H1 (cell line): ENCODE data around the gene SLC35B4. TPM values are rescaled to one million over a fixed set of nuclear protein-coding genes. Genes with fewer than 3 reads are reported as not detected.

Experiments
- CHD1 ChIP-seq: IDR thresholded peaks from 2 replicates; pipeline ENCODE4 v1.6.1; 2012; ENCODE audit warnings: low read depth, low read length, improper control_type of control experiment
- E2F6 ChIP-seq: IDR thresholded peaks from 2 replicates; pipeline ENCODE4 v1.6.1; 2012; ENCODE audit warnings: inconsistent platforms
- NANOG ChIP-seq: IDR thresholded peaks from 2 replicates; pipeline ENCODE4 v1.6.1; 2011; ENCODE audit warnings: low read length, low read depth, mild to moderate bottlenecking, inconsistent platforms; ENCODE audit not compliant: insufficient read depth, poor library complexity, severe bottlenecking
- PHF8 ChIP-seq: fragments of 200-600 bp; sonication (generic); conservative IDR thresholded peaks from 2 replicates; pipeline ENCODE4 v1.7.1; 2012; ENCODE audit warnings: low read depth, mild to moderate bottlenecking, inconsistent platforms, low read length, moderate library complexity
- POLR2A ChIP-seq, 2 experiments: IDR thresholded peaks; 1 replicate in 1 of 2; 2 replicates in 1 of 2; pipeline ENCODE4 v1.6.1; 2011; ENCODE audit warnings: low read depth in 2 of 2, low read length in 2 of 2, mild to moderate bottlenecking in 2 of 2; ENCODE audit errors: control extremely low read depth in 1 of 2
- SRF ChIP-seq: IDR thresholded peaks from 2 replicates; pipeline ENCODE4 v1.6.1; 2011; ENCODE audit warnings: mild to moderate bottlenecking, low read depth, low read length, moderate library complexity
- YY1 ChIP-seq: IDR thresholded peaks from 2 replicates; pipeline ENCODE4 v1.6.1; 2011; ENCODE audit warnings: low read depth, mild to moderate bottlenecking, low read length
- polyA plus RNA-seq, 7 experiments: library from polyadenylated mRNA; depleted of rRNA in 3 of 7; stranded (reverse) in 5 of 7; unstranded in 2 of 7; fragments of >200 nt in 5 of 7; fragments of 200-250 nt in 2 of 7; gene quantifications; 1 replicate in 5 of 7; 2 replicates in 1 of 7; 4 replicates in 1 of 7; pipeline versions ENCODE4 v1.2.1 to v1.2.3, GENCODE V29; 2011 to 2013; ENCODE audit warnings: missing spikeins in 2 of 7, mixed read lengths in 2 of 7
- total RNA-seq: library from RNA; stranded (reverse); fragmentation: NEBNext Ultra II Directional; extraction: Animal tissue kit (Norgen Biotek cat#: 25700); gene quantifications from 2 replicates; pipeline ENCODE4 v1.2.1, GENCODE V29; 2021
- TF ChIP-seq, protein P1 (sequence below): IDR thresholded peaks from 2 replicates; pipeline ENCODE4 v1.6.1; 2012; ENCODE audit warnings: inconsistent platforms

SLC35B4 gene
- total and polyA plus RNA-seq, 2 of the 8 experiments (the other 6 are each of a cell fraction or from before 2014, with no cell fraction given), result 28.9 to 34.6 TPM

DNA sequence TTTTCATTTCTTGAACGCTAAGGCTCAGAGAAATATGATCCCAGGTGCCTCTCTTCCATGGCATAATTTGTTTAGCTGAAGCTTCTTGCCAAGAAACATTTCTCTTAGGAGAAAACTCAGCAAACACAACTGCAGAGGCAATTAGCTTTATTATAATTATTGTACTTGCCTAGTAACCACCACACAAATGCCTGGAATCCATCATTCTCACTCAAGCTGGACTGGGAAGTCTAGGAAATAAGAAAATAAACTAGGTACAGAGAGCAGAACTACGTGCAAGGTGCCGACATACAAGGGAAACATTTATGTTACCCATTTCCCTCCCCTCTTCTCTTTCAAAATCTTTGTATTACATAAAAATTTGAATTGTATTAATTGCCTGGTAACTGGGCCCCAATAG lies 15.1 kb downstream of the SLC35B4 start (continued):
- TF ChIP-seq PHF8 (no peak), CHD1 (no peak), NANOG (no peak), YY1 (no peak), POLR2A (IDR thresholded peaks at IDR 0.05; ENCODE audit: control extremely low read depth in 1 of 2, low read depth in 2 of 2, low read length in 2 of 2) (no peak), E2F6 (no peak), SRF (no peak)
- TF ChIP-seq, protein P1, sequence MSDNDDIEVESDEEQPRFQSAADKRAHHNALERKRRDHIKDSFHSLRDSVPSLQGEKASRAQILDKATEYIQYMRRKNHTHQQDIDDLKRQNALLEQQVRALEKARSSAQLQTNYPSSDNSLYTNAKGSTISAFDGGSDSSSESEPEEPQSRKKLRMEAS, result no peak
